ENCODE data around the gene RPL4.

RPL4 gene

GRCh38 chr15:66498501-66499386 is 5.9 kb downstream of the RPL4 start:
- no peak for DNase-seq (ENCODE audit: insufficient read length, low spot score)
- no peak for TF ChIP-seq POLR2A (IDR thresholded peaks at IDR 0.05; ENCODE audit: low read depth, low read length)
- no peak for FAIRE-seq

- FAIRE-seq (no peak), DNase-seq (ENCODE audit: insufficient read length, low spot score) (peak; percentile 61)
Observed at GRCh38 chr15:66497502-66498455, 6.9 kb downstream of the RPL4 start, which contains the start of gene SNAPC5. SNAPC5 (minus strand) TSS chr15:66497762; CDS start chr15:66497731, 31 bp downstream.

GRCh38 chr15:66496951-66497501 is 7.6 kb downstream of the RPL4 start:
- no peak for FAIRE-seq
- TF ChIP-seq POLR2A (IDR thresholded peaks at IDR 0.05; ENCODE audit: low read depth, low read length): no peak
- DNase-seq (ENCODE audit: insufficient read length, low spot score): no peak

More at GRCh38 chr15:66497502-66498455, 6.9 kb downstream of the RPL4 start, which contains the start of gene SNAPC5:
- peak; percentile 74 for TF ChIP-seq POLR2A (IDR thresholded peaks at IDR 0.05; ENCODE audit: low read depth, low read length)

GRCh38 chr15:66494262-66494661 is 10.4 kb downstream of the RPL4 start:
- no peak for DNase-seq (ENCODE audit: insufficient read length, low spot score)
- TF ChIP-seq POLR2A (IDR thresholded peaks at IDR 0.05; ENCODE audit: low read depth, low read length): no peak
- FAIRE-seq: no peak

- no peak for FAIRE-seq
- no peak for DNase-seq (ENCODE audit: insufficient read length, low spot score)
- TF ChIP-seq POLR2A (IDR thresholded peaks at IDR 0.05; ENCODE audit: low read depth, low read length): no peak
Observed at GRCh38 chr15:66491846-66492245, 12.8 kb downstream of the RPL4 start.

GRCh38 chr15:66489179-66489791 is 15.4 kb downstream of the RPL4 start:
- no peak for DNase-seq (ENCODE audit: insufficient read length, low spot score)
- no peak for TF ChIP-seq POLR2A (IDR thresholded peaks at IDR 0.05; ENCODE audit: low read depth, low read length)
- no peak for FAIRE-seq

- no peak for TF ChIP-seq POLR2A (IDR thresholded peaks at IDR 0.05; ENCODE audit: low read depth, low read length)
- FAIRE-seq: no peak
- no peak for DNase-seq (ENCODE audit: insufficient read length, low spot score)
Observed at GRCh38 chr15:66488525-66488924, 16.1 kb downstream of the RPL4 start.

- DNase-seq (ENCODE audit: insufficient read length, low spot score): no peak
- TF ChIP-seq POLR2A (IDR thresholded peaks at IDR 0.05; ENCODE audit: low read depth, low read length): no peak
- FAIRE-seq: no peak
Observed at GRCh38 chr15:66486887-66487286, 17.8 kb downstream of the RPL4 start.

- FAIRE-seq (no peak), DNase-seq (ENCODE audit: insufficient read length, low spot score) (no peak)
- TF ChIP-seq POLR2A (IDR thresholded peaks at IDR 0.05; ENCODE audit: low read depth, low read length): no peak
Observed at GRCh38 chr15:66484539-66485112, 20.0 kb downstream of the RPL4 start.

GRCh38 chr15:66483131-66483566 is 21.5 kb downstream of the RPL4 start:
- TF ChIP-seq POLR2A (IDR thresholded peaks at IDR 0.05; ENCODE audit: low read depth, low read length): no peak
- FAIRE-seq (no peak), DNase-seq (ENCODE audit: insufficient read length, low spot score) (peak; percentile 15)

- FAIRE-seq: no peak
- no peak for DNase-seq (ENCODE audit: insufficient read length, low spot score)
- TF ChIP-seq POLR2A (IDR thresholded peaks at IDR 0.05; ENCODE audit: low read depth, low read length): no peak
Observed at GRCh38 chr15:66482539-66482938, 22.1 kb downstream of the RPL4 start.

GRCh38 chr15:66481107-66481856 is 23.4 kb downstream of the RPL4 start:
- no peak for FAIRE-seq
- DNase-seq (ENCODE audit: insufficient read length, low spot score): no peak
- TF ChIP-seq POLR2A (IDR thresholded peaks at IDR 0.05; ENCODE audit: low read depth, low read length): no peak

All from H54 (cell line).